GM12878 (cell line): ENCODE results near the gene COQ8B. TPM values are rescaled to one million over a fixed set of nuclear protein-coding genes. Genes with fewer than 3 reads are reported as not detected.

ENCODE experiments used
- ATAC-seq: fragments of 200-7000 bp; cut with Tn5 transposase; 3 replicates; pipeline ENCODE4 v1.9.1; 2020; ENCODE audit warnings: mild to moderate bottlenecking, moderate library complexity
- BruUV-seq: library from RNA; stranded (reverse); fragments of 400-500 nt; replicated peaks from 2 replicates; lab custom pipeline; 2021; lab: Mats Ljungman, UMichigan
- CTCF ChIA-PET: fragments of 300-600 bp; sonication (Branson Sonifier 250); formaldehyde crosslinking; extraction: SDS; loops from one replicate; lab custom pipeline; 2021; ENCODE audit warnings: inconsistent platforms; lab: Yijun Ruan, JAX
- POLR2A ChIA-PET: fragments of 350-600 bp; formaldehyde crosslinking; extraction: SDS; loops from one replicate; lab custom pipeline; 2021; ENCODE audit warnings: inconsistent platforms; lab: Charles Lee
- RAD21 ChIA-PET: fragments of 300-600 bp; sonication (Branson Sonifier 250); formaldehyde crosslinking; loops from one replicate; lab custom pipeline; 2023; ENCODE audit warnings: antibody characterized with exemption; ENCODE audit not compliant: unreplicated experiment; lab: Charles Lee
- SMC1A ChIA-PET: fragments of 300-600 bp; sonication (Branson Sonifier 250); formaldehyde crosslinking; loops from one replicate; lab custom pipeline; 2023; ENCODE audit not compliant: unreplicated experiment, uncharacterized antibody; lab: Charles Lee
- DNase-seq: peaks from one replicate; pipeline ENCODE4 v3.0.0-alpha.2; 2011; ENCODE audit warnings: low read depth, low spot score
- FAIRE-seq: peaks from 3 replicates; lab custom pipeline; 2011; peaks lifted over from hg19 to GRCh38; lab: Jason Lieb, UNC
- H2AFZ ChIP-seq: 2 replicates; pipeline ENCODE4 v1.6.0; 2011; ENCODE audit warnings: low read depth, low read length, control low read depth; ENCODE audit not compliant: control insufficient read depth
- H3K27ac ChIP-seq: 2 replicates; pipeline ENCODE4 v1.5.1; 2011; ENCODE audit warnings: control low read depth; ENCODE audit not compliant: control insufficient read depth, insufficient read depth
- H3K27me3 ChIP-seq, 2 experiments: replicated peaks in 1 of 2; 2 replicates each; pipeline versions ENCODE4 v1.6.0 to v1.6.1; 2011; ENCODE audit warnings: low read length in 1 of 2; ENCODE audit not compliant: control insufficient read depth in 2 of 2, insufficient read depth in 2 of 2
- H3K36me3 ChIP-seq, 2 experiments: 2 replicates each; pipeline ENCODE4 v1.5.1; 2011; ENCODE audit warnings: low read length in 1 of 2; ENCODE audit not compliant: control insufficient read depth in 2 of 2, insufficient read depth in 2 of 2
- H3K4me1 ChIP-seq: 2 replicates; pipeline ENCODE4 v1.6.1; 2011; ENCODE audit warnings: mild to moderate bottlenecking, low read length, moderate library complexity, mixed read lengths; ENCODE audit not compliant: control insufficient read depth, insufficient read depth
- H3K4me2 ChIP-seq: 2 replicates; pipeline ENCODE4 v1.6.0; 2011; ENCODE audit warnings: control low read depth; ENCODE audit not compliant: control insufficient read depth, insufficient read depth
- H3K4me3 ChIP-seq: fragments of 200-600 bp; sonication (generic); 2 replicates; pipeline ENCODE4 v1.5.1; 2016
- H3K79me2 ChIP-seq: 2 replicates; pipeline ENCODE4 v1.6.0; 2011; ENCODE audit warnings: low read length; ENCODE audit not compliant: control insufficient read depth, insufficient read depth
- H3K9ac ChIP-seq: 2 replicates; pipeline ENCODE4 v1.8.0; 2011; ENCODE audit warnings: low read length, control low read depth, mixed read lengths; ENCODE audit not compliant: control insufficient read depth, insufficient read depth
- H3K9me3 ChIP-seq: replicated peaks from 3 replicates; pipeline ENCODE4 v1.5.1; 2011; ENCODE audit warnings: mild to moderate bottlenecking, low read length; ENCODE audit not compliant: control insufficient read depth, insufficient read depth
- H4K20me1 ChIP-seq: 2 replicates; pipeline ENCODE4 v1.6.0; 2011; ENCODE audit not compliant: control insufficient read depth, insufficient read depth
- CREM ChIP-seq: IDR thresholded peaks from 2 replicates; pipeline ENCODE4 v1.6.1; 2014; ENCODE audit warnings: antibody characterized with exemption, low read depth
- FOXK2 ChIP-seq: fragments of 450-650 bp; IDR thresholded peaks from 2 replicates; pipeline ENCODE4 v1.6.1; 2017; ENCODE audit warnings: mild to moderate bottlenecking, moderate library complexity
- KDM1A ChIP-seq: fragments of 200-600 bp; sonication (generic); IDR thresholded peaks from 2 replicates; pipeline ENCODE4 v1.6.1; 2016; ENCODE audit warnings: borderline replicate concordance
- MTA3 ChIP-seq: IDR thresholded peaks from 2 replicates; pipeline ENCODE4 v1.6.1; 2012; ENCODE audit warnings: low read length, inconsistent platforms, borderline replicate concordance
- RELB ChIP-seq: fragments of 450-650 bp; IDR thresholded peaks from 2 replicates; pipeline ENCODE4 v1.6.1; 2017; ENCODE audit warnings: low read depth, mild to moderate bottlenecking, moderate library complexity
- RUNX3 ChIP-seq: IDR thresholded peaks from 2 replicates; pipeline ENCODE4 v1.6.1; 2012; ENCODE audit warnings: low read length, inconsistent platforms
- SP1 ChIP-seq: IDR thresholded peaks from one replicate; pipeline ENCODE4 v1.6.1; 2011; ENCODE audit warnings: low read depth, low read length
- SRF ChIP-seq, 2 experiments: IDR thresholded peaks; 2 replicates each; pipeline ENCODE4 v1.6.1; 2011; ENCODE audit warnings: low read depth in 2 of 2, low read length in 2 of 2, mild to moderate bottlenecking in 1 of 2, moderate library complexity in 1 of 2
- ZNF687 ChIP-seq: fragments of 450-650 bp; IDR thresholded peaks from 2 replicates; pipeline ENCODE4 v1.6.1; 2017; ENCODE audit warnings: mild to moderate bottlenecking, moderate library complexity
- WGBS: methylation state at CpG from one replicate; pipeline ENCODE4 v1.1.6; 2016; ENCODE audit warnings: low lambda C conversion rate; ENCODE audit not compliant: insufficient replicate concordance, insufficient coverage; ENCODE audit errors: missing lambda C conversion rate; 5-methylcytosine and 5-hydroxymethylcytosine counted together
- in situ Hi-C: fragments of 300-500 bp; cut with MboI; formaldehyde crosslinking; loops from 9 replicates; pipeline ENCODE4 v1.14.3; 2018; ENCODE audit warnings: mixed read lengths
- intact Hi-C: fragments of 100-400 bp; cut with micrococcal nuclease; formaldehyde crosslinking; loops from one replicate; pipeline ENCODE4 v1.14.2; 2022; ENCODE audit not compliant: unreplicated experiment
- polyA plus RNA-seq, 11 experiments: library from polyadenylated mRNA; depleted of rRNA in 4 of 11; unstranded in 6 of 11; stranded (reverse) in 5 of 11; fragments of >200 nt; fragmentation: Nextera tagmentation in 4 of 11; fragmentation: Illumina TruSeq in 1 of 11; extraction: Ambion mirVana in 4 of 11; extraction: Trizol in 1 of 11; gene quantifications; 1 replicate in 1 of 11; 2 replicates in 10 of 11; pipeline versions ENCODE4 v1.2.1 to v1.2.3, GENCODE V29; 2011 to 2016; ENCODE audit warnings: inconsistent platforms in 2 of 11, missing spikeins in 2 of 11, low read depth in 1 of 11
- total RNA-seq, 4 experiments: library from RNA; depleted of rRNA in 3 of 4; stranded (reverse); fragments of >200 nt in 3 of 4; fragmentation: Illumina TruSeq in 1 of 4; extraction: Trizol in 1 of 4; gene quantifications; 2 replicates each; pipeline versions ENCODE4 v1.2.1 to v1.2.3, GENCODE V29; 2013 to 2021
- TF ChIP-seq, protein P1 (sequence below): IDR thresholded peaks from 2 replicates; pipeline ENCODE4 v1.6.1; 2012; ENCODE audit warnings: low read depth, low read length, improper control_type of control experiment

COQ8B gene
- total and polyA plus RNA-seq, 10 of the 15 experiments (the other 5 are each of a cell fraction or from before 2014, with no cell fraction given) = 0.39 to 37.1 (median 16.8) TPM

DNA sequence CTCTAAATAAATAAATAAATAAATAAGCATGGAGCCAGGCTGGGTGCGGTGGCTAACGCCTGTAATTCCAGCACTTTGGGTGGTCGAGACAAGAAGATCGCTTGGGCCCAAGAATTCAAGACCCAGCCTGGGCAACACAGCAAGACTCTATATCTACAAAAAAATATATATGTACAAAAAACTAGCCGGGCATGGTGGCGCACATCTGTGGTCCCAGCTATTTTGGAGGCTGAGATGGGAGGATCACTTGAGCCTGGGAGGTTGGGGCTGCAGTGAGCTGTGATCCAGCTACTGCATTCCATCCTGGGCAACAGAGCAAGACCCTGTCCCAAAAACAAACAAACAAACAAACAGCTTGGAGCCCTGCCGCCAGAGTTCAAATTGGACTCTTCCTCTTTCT, 30.9 kb upstream of the COQ8B start:
- H3K4me1 ChIP-seq = peaks cover 8% of the 10 kb centered on the region
- no TSS peak for BruUV-seq

GRCh38 chr19:40745402-40745780, 28.7 kb upstream of the COQ8B start:
- Histone ChIP-seq H3K9ac (no peak overlapping the region), H3K4me3 (no peak overlapping the region), H3K27me3 (no peaks in the 10 kb centered on the region), H3K4me2 (no peak overlapping the region), H4K20me1 (no peaks in the 10 kb centered on the region), H3K4me1 (peaks cover 8% of the 10 kb centered on the region), H3K27ac (no peak overlapping the region), H3K79me2 (peaks cover 25% of the 10 kb centered on the region), H3K36me3 (no peaks in the 10 kb centered on the region; a peak in 2 of 4 replicates), H3K9me3 (no peaks in the 10 kb centered on the region), H2AFZ (no peak overlapping the region)
- in situ Hi-C loops (no loop called here), intact Hi-C loops (no loop called here)
- no peak for DNase-seq
- CTCF ChIA-PET = interaction anchor here (0.7 to 4.5 kb wide), 4 partner anchors 12 to 74 kb away, joined by 3 to 26 read pairs (median 8); no protein-coding TSS in a partner anchor
- RAD21 ChIA-PET = interaction anchor here (1.2 to 16.3 kb wide), 5 partner anchors 9 to 82 kb away, joined by 4 to 291 read pairs (median 6); partner anchors contain the start of genes MIA and RAB4B
- POLR2A ChIA-PET = interaction anchor here (1.2 to 2.1 kb wide), 2 partner anchors 9 to 32 kb away, joined by 4 to 6 read pairs; partner anchors contain the start of gene RAB4B
- no TSS peak for BruUV-seq
- ATAC-seq = no peak
- 79% methylated on average over 7 of the region's 7 CpGs for WGBS
- SMC1A ChIA-PET = interaction anchor here (0.6 to 2.1 kb wide), 7 partner anchors 23 to 340 kb away, joined by 3 to 7 read pairs (median 4); partner anchors contain the start of genes EGLN2 and RAB4B
- no peak for FAIRE-seq
- TF ChIP-seq RUNX3 = no peak
- TF ChIP-seq RELB = no peak
- TF ChIP-seq, protein P1, sequence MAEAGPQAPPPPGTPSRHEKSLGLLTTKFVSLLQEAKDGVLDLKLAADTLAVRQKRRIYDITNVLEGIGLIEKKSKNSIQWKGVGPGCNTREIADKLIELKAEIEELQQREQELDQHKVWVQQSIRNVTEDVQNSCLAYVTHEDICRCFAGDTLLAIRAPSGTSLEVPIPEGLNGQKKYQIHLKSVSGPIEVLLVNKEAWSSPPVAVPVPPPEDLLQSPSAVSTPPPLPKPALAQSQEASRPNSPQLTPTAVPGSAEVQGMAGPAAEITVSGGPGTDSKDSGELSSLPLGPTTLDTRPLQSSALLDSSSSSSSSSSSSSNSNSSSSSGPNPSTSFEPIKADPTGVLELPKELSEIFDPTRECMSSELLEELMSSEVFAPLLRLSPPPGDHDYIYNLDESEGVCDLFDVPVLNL = no peak
- no peak for TF ChIP-seq MTA3
- TF ChIP-seq FOXK2 = no peak
- no peak for TF ChIP-seq KDM1A
- no peak for TF ChIP-seq ZNF687
- TF ChIP-seq SRF (IDR thresholded peaks at IDR 0.05; ENCODE audit: low read depth in 2 of 2, low read length in 2 of 2) = no peak

More for the DNA sequence above, 30.9 kb upstream of the COQ8B start:
- peak overlapping the region; percentile 69 for H3K4me2 ChIP-seq
- POLR2A ChIA-PET = interaction anchor here (1.1 to 9.5 kb wide), 5 partner anchors 27 to 56 kb away, joined by 3 to 331 read pairs (median 10); partner anchors contain the start of genes COQ8B, ITPKC, MIA and RAB4B
- WGBS = over 99% methylated on average over 7 of the region's 7 CpGs
- intact Hi-C loops = no loop called here
- FAIRE-seq (peak; percentile 31), ATAC-seq (no peak)
- no peaks in the 10 kb centered on the region for H4K20me1 ChIP-seq
- no peaks in the 10 kb centered on the region for H3K36me3 ChIP-seq
- CTCF ChIA-PET = interaction anchor here (1.1 to 1.6 kb wide), 6 partner anchors 11 to 72 kb away, joined by 3 to 9 read pairs (median 3); partner anchors contain the start of genes COQ8B and ITPKC
- no peaks in the 10 kb centered on the region for H3K9me3 ChIP-seq
- H3K27ac ChIP-seq = no peak overlapping the region
- RAD21 ChIA-PET = interaction anchor here (1.8 to 16.3 kb wide), 2 partner anchors 29 to 30 kb away, joined by 5 to 291 read pairs; partner anchors contain the start of genes COQ8B, ITPKC, MIA and RAB4B
- TF ChIP-seq CREM (no peak), SP1 (no peak)
- TF ChIP-seq, all 136 proteins: peak for 0
- Histone ChIP-seq H3K27me3 (no peaks in the 10 kb centered on the region), H3K9ac (no peak overlapping the region), H3K4me3 (no peak overlapping the region), H2AFZ (no peak overlapping the region), H3K79me2 (peaks cover 40% of the 10 kb centered on the region)
- SMC1A ChIA-PET = interaction anchor here (0.6 to 13.2 kb wide), 7 partner anchors 17 to 1508 kb away, joined by 3 to 256 read pairs (median 3); partner anchors contain the start of genes ERF, MIA and RAB4B
- in situ Hi-C loops = no loop called here
- no peak for DNase-seq
